CD14-positive monocyte (primary cell): ENCODE measurements around the gene EPS8L1. TPM values are rescaled to one million over a fixed set of nuclear protein-coding genes. Genes with fewer than 3 reads are reported as not detected.

Source experiments
- DNase-seq, 3 donors: peaks; one replicate each; pipeline ENCODE4 v3.0.0-alpha.2; 2011 to 2022
- H2AFZ ChIP-seq: 2 replicates; pipeline ENCODE4 v1.6.0; 2012; ENCODE audit warnings: mild to moderate bottlenecking, low read depth, low read length, inconsistent platforms; ENCODE audit not compliant: insufficient read depth, poor library complexity, severe bottlenecking
- H3K27ac ChIP-seq, 2 donors: 1 replicate in 1 of 2; 2 replicates in 1 of 2; pipeline ENCODE4 v1.5.1; 2012 to 2013; ENCODE audit warnings: low read length in 2 of 2, control low read depth in 1 of 2, inconsistent platforms in 1 of 2, low read depth in 1 of 2, mild to moderate bottlenecking in 1 of 2
- H3K27me3 ChIP-seq, 2 donors: one replicate each; pipeline versions ENCODE4 v1.6.0 to v1.6.1; 2011 to 2013; ENCODE audit warnings: low read length in 2 of 2; ENCODE audit not compliant: control insufficient read depth in 2 of 2, insufficient read depth in 2 of 2
- H3K36me3 ChIP-seq, 2 donors: replicated peaks in 1 of 2; 1 replicate in 1 of 2; 2 replicates in 1 of 2; pipeline versions ENCODE4 v1.5.1 to v1.6.1; 2012 to 2013; ENCODE audit warnings: low read length in 2 of 2, control low read depth in 1 of 2, inconsistent platforms in 1 of 2, mild to moderate bottlenecking in 1 of 2; ENCODE audit not compliant: insufficient read depth in 2 of 2, control insufficient read depth in 1 of 2
- H3K4me1 ChIP-seq, 2 donors: 1 replicate in 1 of 2; 2 replicates in 1 of 2; pipeline versions ENCODE4 v1.5.1 to v1.6.1; 2012 to 2013; ENCODE audit warnings: low read length in 2 of 2, control low read depth in 1 of 2, inconsistent platforms in 1 of 2, mild to moderate bottlenecking in 1 of 2, moderate library complexity in 1 of 2; ENCODE audit not compliant: insufficient read depth in 2 of 2, control insufficient read depth in 1 of 2
- H3K4me2 ChIP-seq: replicated peaks from 2 replicates; pipeline ENCODE3; 2012; ENCODE audit warnings: low read length, moderate library complexity, mild to moderate bottlenecking; ENCODE audit not compliant: poor library complexity, severe bottlenecking; ENCODE audit errors: extremely low read depth
- H3K4me3 ChIP-seq, 3 experiments: fragments of 200-600 bp in 1 of 3; sonication (generic) in 1 of 3; replicated peaks in 1 of 3; 1 replicate in 2 of 3; 2 replicates in 1 of 3; pipeline ENCODE4 v1.5.1; 2011 to 2013; ENCODE audit warnings: low read length in 3 of 3, mild to moderate bottlenecking in 3 of 3, control low read depth in 2 of 3, low read depth in 2 of 3, inconsistent platforms in 1 of 3, moderate library complexity in 1 of 3
- H3K79me2 ChIP-seq: 2 replicates; pipeline ENCODE4 v1.6.0; 2012; ENCODE audit warnings: mild to moderate bottlenecking, control low read depth, inconsistent platforms, low read length, moderate library complexity; ENCODE audit not compliant: insufficient read depth
- H3K9ac ChIP-seq: 2 replicates; pipeline ENCODE4 v1.6.0; 2017; ENCODE audit warnings: low read length, mild to moderate bottlenecking; ENCODE audit not compliant: insufficient read depth, poor library complexity, severe bottlenecking
- H3K9me3 ChIP-seq, 2 donors: replicated peaks in 1 of 2; 1 replicate in 1 of 2; 2 replicates in 1 of 2; pipeline versions ENCODE4 v1.5.1 to v1.6.1; 2012 to 2013; ENCODE audit warnings: low read length in 2 of 2, control low read depth in 1 of 2; ENCODE audit not compliant: control insufficient read depth in 1 of 2, insufficient read depth in 1 of 2
- H4K20me1 ChIP-seq: 2 replicates; pipeline ENCODE4 v1.6.0; 2012; ENCODE audit warnings: mild to moderate bottlenecking, low read length, control low read depth, moderate library complexity; ENCODE audit not compliant: insufficient read depth
- H3K27ac Mint-ChIP-seq, 7 donors: one replicate each; pipeline ENCODE4 v1.8.0; 2020; ENCODE audit warnings: mild to moderate bottlenecking in 7 of 7, mixed read lengths in 7 of 7, moderate library complexity in 6 of 7, inconsistent platforms in 2 of 7
- H3K27me3 Mint-ChIP-seq, 3 donors: one replicate each; pipeline ENCODE4 v1.8.0; 2021 to 2022; ENCODE audit warnings: low read depth in 3 of 3, mild to moderate bottlenecking in 3 of 3, mixed read lengths in 3 of 3, moderate library complexity in 3 of 3, inconsistent platforms in 1 of 3
- H3K36me3 Mint-ChIP-seq, 2 donors: one replicate each; pipeline ENCODE4 v1.8.0; 2020; ENCODE audit warnings: mixed read lengths in 2 of 2, inconsistent platforms in 1 of 2, mild to moderate bottlenecking in 1 of 2
- H3K4me1 Mint-ChIP-seq: one replicate; pipeline ENCODE4 v1.8.0; 2020; ENCODE audit warnings: mild to moderate bottlenecking, mixed read lengths
- H3K4me3 Mint-ChIP-seq, 2 donors: one replicate each; pipeline ENCODE4 v1.8.0; 2020; ENCODE audit warnings: mild to moderate bottlenecking in 2 of 2, mixed read lengths in 2 of 2, moderate library complexity in 1 of 2
- H3K9me3 Mint-ChIP-seq, 7 donors: one replicate each; pipeline ENCODE4 v1.8.0; 2020 to 2022; ENCODE audit warnings: mixed read lengths in 7 of 7, mild to moderate bottlenecking in 6 of 7, moderate library complexity in 6 of 7, inconsistent platforms in 2 of 7
- CTCF ChIP-seq: fragments of 200-600 bp; IDR thresholded peaks from one replicate; pipeline ENCODE4 v1.8.0; 2022; ENCODE audit warnings: antibody characterized with exemption, mild to moderate bottlenecking
- WGBS: methylation state at CpG from one replicate; pipeline ENCODE4 v1.1.5; 2013; ENCODE audit warnings: missing lambda C conversion rate; ENCODE audit not compliant: insufficient coverage; 5-methylcytosine and 5-hydroxymethylcytosine counted together
- intact Hi-C, 2 donors: fragments of 100-400 bp; cut with micrococcal nuclease; formaldehyde crosslinking; loops; one replicate each; pipeline versions ENCODE4 v1.15.0 to v1.15.1; 2023
- polyA plus RNA-seq, 3 donors: library from polyadenylated mRNA; depleted of rRNA in 1 of 3; unstranded in 2 of 3; stranded (reverse) in 1 of 3; fragments of 300-500 nt in 2 of 3; fragments of >200 nt in 1 of 3; fragmentation: Illumina TruSeq in 2 of 3; gene quantifications; 1 replicate in 2 of 3; 2 replicates in 1 of 3; pipeline ENCODE4 v1.2.3, GENCODE V29; 2012 to 2021

EPS8L1 gene
- polyA plus RNA-seq, 3 donors, result 1.5 to 5.0 (median 1.8) TPM

GRCh38 chr19:55113570-55114039, 37.9 kb downstream of the EPS8L1 start:
- Mint-ChIP-seq H3K27ac (peak overlapping the region in 2 of 7 donors; percentile 20 to 30), H3K27me3 (peaks cover 0 to 1% (median 1%) of the 10 kb centered on the region in 3 donors), H3K4me1 (peaks cover 31% of the 10 kb centered on the region), H3K4me3 (no peak overlapping the region), H3K9me3 (no peaks in the 10 kb centered on the region), H3K36me3 (peaks cover 25 to 56% of the 10 kb centered on the region in 2 donors)
- DNase-seq, result peak in 1 of 3 donors; percentile 4
- Histone ChIP-seq H3K27ac (no peak overlapping the region), H4K20me1 (peaks cover 85% of the 10 kb centered on the region), H3K27me3 (no peaks in the 10 kb centered on the region), H3K9me3 (no peaks in the 10 kb centered on the region), H3K9ac (no peak overlapping the region), H3K79me2 (peaks cover 78% of the 10 kb centered on the region), H3K4me3 (no peak overlapping the region), H3K36me3 (peaks cover 35 to 46% of the 10 kb centered on the region in 2 donors), H2AFZ (no peak overlapping the region), H3K4me2 (no peak overlapping the region), H3K4me1 (peaks cover 20 to 34% of the 10 kb centered on the region in 2 donors)
- WGBS, result 84% methylated on average over 6 of the region's 12 CpGs
- TF ChIP-seq CTCF, result no peak
- intact Hi-C loops, result loop anchor here in 1 of 2 donors (10.0 kb wide), 1 partner anchor 141 kb away; the partner anchor contains the start of gene PPP6R1

- Histone ChIP-seq H3K27ac (peak overlapping the region in 1 of 2 donors; percentile 11), H3K4me1 (peaks cover 25 to 43% of the 10 kb centered on the region in 2 donors), H3K79me2 (peaks cover 69% of the 10 kb centered on the region), H3K36me3 (peaks cover 26 to 35% of the 10 kb centered on the region in 2 donors), H3K4me3 (no peak overlapping the region), H3K9me3 (no peaks in the 10 kb centered on the region), H2AFZ (no peak overlapping the region), H3K9ac (no peak overlapping the region), H3K4me2 (no peak overlapping the region), H4K20me1 (peaks cover 74% of the 10 kb centered on the region), H3K27me3 (no peaks in the 10 kb centered on the region)
- Mint-ChIP-seq H3K27ac (peak overlapping the region in 4 of 7 donors; percentile 19 to 76 (median 26)), H3K4me3 (no peak overlapping the region), H3K9me3 (no peaks in the 10 kb centered on the region), H3K4me1 (peaks cover 41% of the 10 kb centered on the region), H3K36me3 (peaks cover 17 to 46% of the 10 kb centered on the region in 2 donors), H3K27me3 (peaks cover under 1 to 6% (median 3%) of the 10 kb centered on the region in 3 donors)
- 97% methylated on average over 5 of the region's 9 CpGs for WGBS
- DNase-seq, result no peak
- intact Hi-C loops, result loop anchor here in 1 of 2 donors (10.0 kb wide), 1 partner anchor 140 kb away; the partner anchor contains the start of gene PPP6R1
- TF ChIP-seq CTCF, result no peak
Observed at GRCh38 chr19:55114566-55115145, 39.0 kb downstream of the EPS8L1 start.
